IgD-negative memory B cell (primary cell): ENCODE data around the gene PRMT5. TPM values are rescaled to one million over a fixed set of nuclear protein-coding genes. Genes with fewer than 3 reads are reported as not detected.

Experiments
- polyA plus RNA-seq: library from polyadenylated mRNA; unstranded; fragments of 300-500 nt; fragmentation: Illumina TruSeq; gene quantifications from one replicate; pipeline ENCODE4 v1.2.3, GENCODE V29; 2021

Gene PRMT5
- polyA plus RNA-seq, 1 donor from 2014 or later: 45.0 TPM

Other genes with a start within 250 kb of the PRMT5 start
- 60.7 TPM for gene OXA1L, start 162.7 kb downstream of the PRMT5 start, polyA plus RNA-seq
- 24.0 TPM for gene SLC7A7, start 113.9 kb downstream of the PRMT5 start, polyA plus RNA-seq
- gene MRPL52, start 99.5 kb downstream of the PRMT5 start, polyA plus RNA-seq: 200 TPM
- gene MMP14, start 92.8 kb downstream of the PRMT5 start, polyA plus RNA-seq: not detected
- gene LRP10, start 57.6 kb downstream of the PRMT5 start, polyA plus RNA-seq: 113 TPM
- 2.6 TPM for gene REM2, start 46.2 kb downstream of the PRMT5 start, polyA plus RNA-seq
- gene RBM23, start 10.2 kb downstream of the PRMT5 start, polyA plus RNA-seq: 49.7 TPM
- gene HAUS4, start 27.7 kb upstream of the PRMT5 start, polyA plus RNA-seq: 28.5 TPM
- 0.16 TPM for gene AJUBA, start 53.2 kb upstream of the PRMT5 start, polyA plus RNA-seq
- 8.0 TPM for gene C14orf93, start 80.8 kb upstream of the PRMT5 start, polyA plus RNA-seq
- gene PSMB5, start 105.5 kb upstream of the PRMT5 start, polyA plus RNA-seq: 28.0 TPM
- gene PSMB11, start 112.8 kb upstream of the PRMT5 start, polyA plus RNA-seq: not detected
- gene CDH24, start 128.1 kb upstream of the PRMT5 start, polyA plus RNA-seq: 0.09 TPM
- 18.8 TPM for gene ACIN1, start 165.8 kb upstream of the PRMT5 start, polyA plus RNA-seq
- gene C14orf119, start 166.1 kb upstream of the PRMT5 start, polyA plus RNA-seq: 68.7 TPM
- gene CIROP, start 175.6 kb upstream of the PRMT5 start, polyA plus RNA-seq: not detected
- gene CEBPE, start 189.9 kb upstream of the PRMT5 start, polyA plus RNA-seq: not detected